DND-41 (cell line): ENCODE results near the gene NPAS1.

Experiments
- ATAC-seq: fragments of 200-7000 bp; cut with Tn5 transposase; 3 replicates; pipeline ENCODE4 v1.9.1; 2021; ENCODE audit warnings: low read depth; ENCODE audit not compliant: insufficient read depth
- DNase-seq: peaks from one replicate; pipeline ENCODE4 v3.0.0-alpha.2; 2020
- H2AFZ ChIP-seq: 2 replicates; pipeline ENCODE4 v1.6.0; 2012; ENCODE audit warnings: low read depth, low read length
- H3K27ac ChIP-seq: 2 replicates; pipeline ENCODE4 v1.5.1; 2012; ENCODE audit warnings: low read length, inconsistent platforms
- H3K27me3 ChIP-seq: fragments of 200-600 bp; sonication (generic); 2 replicates; pipeline ENCODE4 v1.6.0; 2012; ENCODE audit warnings: low read length, mild to moderate bottlenecking, inconsistent platforms; ENCODE audit not compliant: insufficient read depth, poor library complexity
- H3K36me3 ChIP-seq: 2 replicates; pipeline ENCODE4 v1.5.1; 2012; ENCODE audit warnings: low read length, inconsistent platforms; ENCODE audit not compliant: insufficient read depth
- H3K4me1 ChIP-seq: 2 replicates; pipeline ENCODE4 v1.5.1; 2012; ENCODE audit warnings: mild to moderate bottlenecking, low read length; ENCODE audit not compliant: insufficient read depth
- H3K4me2 ChIP-seq: 2 replicates; pipeline ENCODE4 v1.6.0; 2012; ENCODE audit warnings: mild to moderate bottlenecking, moderate library complexity, low read length, inconsistent platforms; ENCODE audit not compliant: insufficient read depth
- H3K4me3 ChIP-seq, 2 experiments: fragments of 200-600 bp in 1 of 2; shearing (Covaris generic) in 1 of 2; 2 replicates each; pipeline ENCODE4 v1.5.1; 2012 to 2016; ENCODE audit warnings: inconsistent platforms in 2 of 2, low read length in 2 of 2, mild to moderate bottlenecking in 2 of 2, low read depth in 1 of 2, moderate library complexity in 1 of 2
- H3K79me2 ChIP-seq: 2 replicates; pipeline ENCODE4 v1.6.0; 2012; ENCODE audit warnings: low read length, inconsistent platforms; ENCODE audit not compliant: insufficient read depth
- H3K9ac ChIP-seq: 2 replicates; pipeline ENCODE4 v1.6.0; 2012; ENCODE audit warnings: low read depth, mild to moderate bottlenecking, inconsistent platforms, low read length, moderate library complexity
- H3K9me3 ChIP-seq: 2 replicates; pipeline ENCODE4 v1.5.1; 2012; ENCODE audit warnings: low read length, moderate library complexity, mild to moderate bottlenecking, inconsistent platforms; ENCODE audit not compliant: insufficient read depth, severe bottlenecking
- H4K20me1 ChIP-seq: 2 replicates; pipeline ENCODE4 v1.6.0; 2012; ENCODE audit warnings: low read length; ENCODE audit not compliant: insufficient read depth
- EZH2 ChIP-seq: IDR thresholded peaks from 3 replicates; pipeline ENCODE4 v1.6.1; 2012; ENCODE audit warnings: borderline replicate concordance, low read depth, mild to moderate bottlenecking, moderate library complexity, low read length, inconsistent platforms; ENCODE audit not compliant: severe bottlenecking
- TF ChIP-seq, protein P1 (sequence below): IDR thresholded peaks from 2 replicates; pipeline ENCODE4 v1.5.1; 2012; ENCODE audit warnings: borderline replicate concordance, low read length, moderate library complexity, mild to moderate bottlenecking; ENCODE audit not compliant: poor library complexity, severe bottlenecking; ENCODE audit errors: extremely low read depth

Gene NPAS1

DNA sequence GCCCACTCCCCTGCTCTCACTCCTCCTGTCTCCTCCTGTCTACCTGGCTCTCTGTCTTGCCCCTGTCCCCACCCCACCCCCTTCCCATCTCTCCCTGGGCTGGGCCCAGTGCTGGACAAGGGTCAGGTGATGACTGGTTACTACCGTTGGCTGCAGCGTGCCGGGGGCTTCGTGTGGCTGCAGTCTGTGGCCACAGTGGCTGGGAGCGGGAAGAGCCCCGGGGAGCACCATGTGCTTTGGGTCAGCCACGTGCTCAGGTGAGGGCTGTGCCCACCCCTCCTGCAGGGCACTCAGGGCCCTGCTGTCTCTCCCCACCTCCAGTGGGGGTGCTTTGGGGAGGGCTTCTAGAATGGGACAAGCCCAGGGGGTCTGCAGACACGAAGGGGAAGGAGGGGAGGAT, 21.2 kb downstream of the NPAS1 start:
- H3K79me2 ChIP-seq = peaks cover 8% of the 10 kb centered on the region
- DNase-seq (no peak), ATAC-seq (no peak)
- H3K27me3 ChIP-seq = no peaks in the 10 kb centered on the region
- no peak overlapping the region for H2AFZ ChIP-seq
- no peak overlapping the region for H3K4me2 ChIP-seq
- H3K4me3 ChIP-seq = no peak overlapping the region
- no peaks in the 10 kb centered on the region for H3K9me3 ChIP-seq
- H3K36me3 ChIP-seq = peaks cover 15% of the 10 kb centered on the region
- TF ChIP-seq, protein P1, sequence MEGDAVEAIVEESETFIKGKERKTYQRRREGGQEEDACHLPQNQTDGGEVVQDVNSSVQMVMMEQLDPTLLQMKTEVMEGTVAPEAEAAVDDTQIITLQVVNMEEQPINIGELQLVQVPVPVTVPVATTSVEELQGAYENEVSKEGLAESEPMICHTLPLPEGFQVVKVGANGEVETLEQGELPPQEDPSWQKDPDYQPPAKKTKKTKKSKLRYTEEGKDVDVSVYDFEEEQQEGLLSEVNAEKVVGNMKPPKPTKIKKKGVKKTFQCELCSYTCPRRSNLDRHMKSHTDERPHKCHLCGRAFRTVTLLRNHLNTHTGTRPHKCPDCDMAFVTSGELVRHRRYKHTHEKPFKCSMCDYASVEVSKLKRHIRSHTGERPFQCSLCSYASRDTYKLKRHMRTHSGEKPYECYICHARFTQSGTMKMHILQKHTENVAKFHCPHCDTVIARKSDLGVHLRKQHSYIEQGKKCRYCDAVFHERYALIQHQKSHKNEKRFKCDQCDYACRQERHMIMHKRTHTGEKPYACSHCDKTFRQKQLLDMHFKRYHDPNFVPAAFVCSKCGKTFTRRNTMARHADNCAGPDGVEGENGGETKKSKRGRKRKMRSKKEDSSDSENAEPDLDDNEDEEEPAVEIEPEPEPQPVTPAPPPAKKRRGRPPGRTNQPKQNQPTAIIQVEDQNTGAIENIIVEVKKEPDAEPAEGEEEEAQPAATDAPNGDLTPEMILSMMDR = no peak
- TF ChIP-seq EZH2 = no peak
- no peak overlapping the region for H3K27ac ChIP-seq
- no peak overlapping the region for H3K9ac ChIP-seq
- no peaks in the 10 kb centered on the region for H4K20me1 ChIP-seq
- H3K4me1 ChIP-seq = peaks cover 9% of the 10 kb centered on the region

DNA sequence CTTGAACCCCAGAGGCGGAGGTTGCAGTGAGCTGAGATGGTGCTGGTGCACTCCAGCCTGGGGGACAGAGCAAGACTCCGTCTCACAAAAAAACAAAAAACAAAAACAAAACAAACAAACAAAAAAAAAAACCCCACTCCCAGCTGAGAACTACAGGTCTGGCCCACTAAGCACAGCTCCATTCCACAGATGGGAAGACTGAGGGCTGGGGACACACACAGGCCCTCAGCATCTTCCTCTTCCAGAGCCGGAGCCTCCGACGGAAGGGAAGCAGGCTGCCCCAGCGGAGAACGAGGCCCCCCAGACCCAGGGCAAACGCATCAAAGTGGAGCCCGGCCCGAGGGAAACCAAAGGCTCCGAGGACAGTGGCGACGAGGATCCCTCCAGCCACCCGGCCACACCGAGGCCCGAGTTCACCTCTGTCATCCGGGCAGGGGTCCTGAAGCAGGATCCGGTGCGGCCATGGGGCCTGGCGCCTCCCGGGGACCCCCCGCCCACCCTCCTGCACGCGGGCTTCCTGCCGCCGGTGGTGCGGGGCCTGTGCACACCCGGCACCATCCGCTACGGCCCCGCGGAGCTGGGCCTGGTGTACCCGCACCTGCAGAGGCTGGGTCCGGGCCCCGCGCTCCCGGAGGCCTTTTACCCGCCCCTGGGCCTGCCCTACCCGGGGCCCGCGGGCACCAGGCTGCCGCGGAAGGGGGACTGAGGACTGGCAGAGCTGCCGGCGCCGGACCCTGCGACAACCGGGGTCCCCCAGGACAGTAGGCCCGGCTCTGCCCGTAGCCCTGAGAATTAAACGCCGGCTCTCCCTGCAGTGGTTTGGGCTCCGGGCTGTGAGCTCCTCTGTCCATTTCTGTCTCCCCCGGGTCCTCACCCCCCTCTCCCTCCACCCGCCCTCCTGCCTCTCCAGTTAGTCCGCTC, 25.6 kb downstream of the NPAS1 start:
- Histone ChIP-seq H3K79me2 (peaks cover 33% of the 10 kb centered on the region), H3K27me3 (no peaks in the 10 kb centered on the region), H3K9me3 (no peaks in the 10 kb centered on the region), H3K4me1 (peaks cover 24% of the 10 kb centered on the region), H3K9ac (no peak overlapping the region), H3K36me3 (peaks cover 20% of the 10 kb centered on the region), H4K20me1 (peaks cover 3% of the 10 kb centered on the region; the same call in 1 of the 2 replicates), H2AFZ (no peak overlapping the region), H3K4me3 (no peak overlapping the region), H3K27ac (no peak overlapping the region), H3K4me2 (no peak overlapping the region)
- ATAC-seq (no peak), DNase-seq (no peak)
- TF ChIP-seq, protein P1 = no peak

DNA sequence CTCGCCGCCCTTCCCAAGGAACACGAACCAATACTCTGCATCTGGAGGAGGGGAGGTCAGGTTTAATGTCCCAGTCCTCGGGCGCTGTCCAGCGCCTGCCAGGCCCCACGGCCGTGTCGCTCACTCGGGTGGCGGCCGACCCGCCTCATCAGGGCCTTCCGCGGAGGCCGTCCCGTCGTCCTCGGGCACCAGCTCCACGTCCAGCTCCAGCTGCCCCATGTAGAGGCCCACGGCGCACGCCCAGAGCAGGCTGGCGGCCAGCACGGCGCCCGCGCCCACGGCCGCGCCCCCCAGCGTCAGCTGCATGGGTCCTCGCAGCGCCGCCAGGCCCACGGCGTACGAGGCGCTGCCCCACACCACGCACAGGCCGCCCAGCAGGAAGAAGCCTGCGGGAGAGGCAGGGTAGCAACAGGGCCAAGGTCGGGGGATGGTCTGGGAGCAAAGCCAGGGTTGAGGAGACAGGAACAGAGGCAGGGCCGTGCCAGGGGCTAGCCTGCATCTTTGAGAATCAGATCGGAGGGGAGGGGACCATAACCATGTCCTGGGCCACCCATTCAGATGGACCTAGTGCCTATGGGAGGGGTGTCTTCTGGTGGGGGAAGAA, 26.3 kb downstream of the NPAS1 start:
- Histone ChIP-seq H2AFZ (no peak overlapping the region), H3K4me1 (peaks cover 24% of the 10 kb centered on the region), H3K27ac (no peak overlapping the region), H3K4me2 (0 out of 2 replicates have a peak overlapping the region, but pooled peaks have one; percentile 81), H3K27me3 (no peaks in the 10 kb centered on the region), H4K20me1 (peaks cover 3% of the 10 kb centered on the region; the same call in 1 of the 2 replicates), H3K9me3 (no peaks in the 10 kb centered on the region), H3K79me2 (peaks cover 33% of the 10 kb centered on the region), H3K4me3 (no peak overlapping the region), H3K9ac (no peak overlapping the region), H3K36me3 (peaks cover 20% of the 10 kb centered on the region)
- DNase-seq (no peak), ATAC-seq (no peak)
- TF ChIP-seq EZH2 = no peak

GRCh38 chr19:47047272-47047762, 27.7 kb downstream of the NPAS1 start:
- H3K4me3 ChIP-seq = peak overlapping the region; percentile 61 to 89; a peak in 3 of 4 replicates
- H2AFZ ChIP-seq = no peak overlapping the region
- no peak for TF ChIP-seq EZH2
- TF ChIP-seq, protein P1 = no peak
- H3K4me2 ChIP-seq = peak overlapping the region; percentile 81
- peak overlapping the region; percentile 81; the same call in 1 of the 2 replicates for H3K9ac ChIP-seq
- peaks cover 18% of the 10 kb centered on the region for H3K36me3 ChIP-seq
- peaks cover 33% of the 10 kb centered on the region for H3K79me2 ChIP-seq
- H3K4me1 ChIP-seq = peaks cover 24% of the 10 kb centered on the region
- no peaks in the 10 kb centered on the region for H3K9me3 ChIP-seq
- peaks cover 3% of the 10 kb centered on the region; the same call in 1 of the 2 replicates for H4K20me1 ChIP-seq
- DNase-seq (no peak), ATAC-seq (no peak)
- H3K27ac ChIP-seq = no peak overlapping the region
- H3K27me3 ChIP-seq = no peaks in the 10 kb centered on the region
